Endothelial cell of umbilical vein (primary cell): ENCODE results near the gene THG1L. TPM values are rescaled to one million over a fixed set of nuclear protein-coding genes. Genes with fewer than 3 reads are reported as not detected.

Source experiments
- BruUV-seq: library from RNA; stranded (reverse); fragments of 400-500 nt; replicated peaks from 2 replicates; lab custom pipeline; 2021; lab: Mats Ljungman, UMichigan
- CTCF ChIA-PET: fragments of 300-600, 350-600 bp; sonication (Branson Sonifier 250); formaldehyde crosslinking; loops from one replicate; lab custom pipeline; 2021; ENCODE audit warnings: antibody characterized with exemption, inconsistent platforms; lab: Charles Lee
- POLR2A ChIA-PET: fragments of 300-600, 350-600 bp; sonication (Branson Sonifier 250); formaldehyde crosslinking; loops from one replicate; lab custom pipeline; 2021; ENCODE audit warnings: antibody characterized with exemption, inconsistent platforms; lab: Charles Lee
- DNase-seq: peaks from one replicate; pipeline ENCODE4 v3.0.0-alpha.2; 2011; ENCODE audit warnings: low read depth, low spot score
- FAIRE-seq: peaks from 2 replicates; lab custom pipeline; 2011; peaks lifted over from hg19 to GRCh38; lab: Jason Lieb, UNC
- H2AFZ ChIP-seq: 2 replicates; pipeline ENCODE4 v1.6.0; 2012; ENCODE audit warnings: low read depth, low read length, control low read depth, inconsistent platforms
- H3K27ac ChIP-seq: 2 replicates; pipeline ENCODE4 v1.5.1; 2011; ENCODE audit warnings: low read depth, mild to moderate bottlenecking, control low read depth, low read length, moderate library complexity; ENCODE audit not compliant: insufficient read depth
- H3K27me3 ChIP-seq, 2 experiments: 2 replicates each; pipeline versions ENCODE4 v1.6.0 to v1.6.1; 2011; ENCODE audit warnings: low read length in 2 of 2, mixed read lengths in 1 of 2; ENCODE audit not compliant: control insufficient read depth in 2 of 2, insufficient read depth in 2 of 2
- H3K36me3 ChIP-seq, 2 experiments: 2 replicates in 1 of 2; 3 replicates in 1 of 2; pipeline ENCODE4 v1.5.1; 2011; ENCODE audit warnings: low read length in 2 of 2, mild to moderate bottlenecking in 1 of 2, moderate library complexity in 1 of 2; ENCODE audit not compliant: control insufficient read depth in 2 of 2, insufficient read depth in 2 of 2; ENCODE audit errors: extremely low read depth in 1 of 2
- H3K4me1 ChIP-seq: 3 replicates; pipeline ENCODE4 v1.5.1; 2011; ENCODE audit warnings: mild to moderate bottlenecking, low read length; ENCODE audit not compliant: control insufficient read depth, insufficient read depth; ENCODE audit errors: extremely low read depth
- H3K4me2 ChIP-seq: 2 replicates; pipeline ENCODE4 v1.6.1; 2011; ENCODE audit warnings: low read length, control low read depth, mixed read lengths; ENCODE audit not compliant: insufficient read depth
- H3K4me3 ChIP-seq, 3 experiments: fragments of 200-600 bp in 1 of 3; sonication (generic), shearing (Covaris generic) in 1 of 3; replicated peaks in 1 of 3; 2 replicates each; pipeline ENCODE4 v1.5.1; 2011 to 2016; ENCODE audit warnings: control low read depth in 3 of 3, low read length in 3 of 3, mild to moderate bottlenecking in 2 of 3, inconsistent platforms in 1 of 3, low read depth in 1 of 3, moderate library complexity in 1 of 3; ENCODE audit not compliant: insufficient read depth in 1 of 3
- H3K79me2 ChIP-seq: 2 replicates; pipeline ENCODE4 v1.6.0; 2012; ENCODE audit warnings: low read length, inconsistent platforms; ENCODE audit not compliant: control insufficient read depth, insufficient read depth
- H3K9ac ChIP-seq: replicated peaks from 2 replicates; pipeline ENCODE3; 2011; ENCODE audit warnings: low read length, control low read depth; ENCODE audit not compliant: insufficient read depth; ENCODE audit errors: extremely low read depth
- H3K9me1 ChIP-seq: replicated peaks from 3 replicates; pipeline ENCODE4 v1.6.0; 2011; ENCODE audit warnings: mild to moderate bottlenecking, low read length; ENCODE audit not compliant: control insufficient read depth, insufficient read depth; ENCODE audit errors: extremely low read depth
- H3K9me3 ChIP-seq: replicated peaks from 2 replicates; pipeline ENCODE4 v1.5.1; 2012; ENCODE audit warnings: low read length, inconsistent platforms; ENCODE audit not compliant: control insufficient read depth, insufficient read depth
- H4K20me1 ChIP-seq: replicated peaks from 2 replicates; pipeline ENCODE3; 2011; ENCODE audit warnings: mild to moderate bottlenecking, low read length; ENCODE audit not compliant: control insufficient read depth, insufficient read depth; ENCODE audit errors: extremely low read depth
- CTCF ChIP-seq, 2 donors: IDR thresholded peaks; 1 replicate in 1 of 2; 2 replicates in 1 of 2; pipeline ENCODE4 v1.5.1; 2011; ENCODE audit warnings: low read length in 2 of 2, mild to moderate bottlenecking in 2 of 2, moderate library complexity in 2 of 2, control low read depth in 1 of 2, inconsistent platforms in 1 of 2, low read depth in 1 of 2; ENCODE audit not compliant: insufficient read depth in 1 of 2; ENCODE audit errors: extremely low read depth in 1 of 2
- EZH2 ChIP-seq: IDR thresholded peaks from 2 replicates; pipeline ENCODE4 v1.6.1; 2012; ENCODE audit warnings: borderline replicate concordance, low read depth, mild to moderate bottlenecking, moderate library complexity, low read length, inconsistent platforms; ENCODE audit not compliant: severe bottlenecking
- FOS ChIP-seq: IDR thresholded peaks from 2 replicates; pipeline ENCODE4 v1.6.1; 2011; ENCODE audit warnings: mild to moderate bottlenecking, low read length, moderate library complexity, borderline replicate concordance; ENCODE audit not compliant: insufficient read depth
- GATA2 ChIP-seq: IDR thresholded peaks from 2 replicates; pipeline ENCODE4 v1.7.0; 2011; ENCODE audit warnings: low read depth, mild to moderate bottlenecking, moderate library complexity, mixed read lengths, low read length; ENCODE audit not compliant: insufficient read length, insufficient read depth
- JUN ChIP-seq: IDR thresholded peaks from 2 replicates; pipeline ENCODE4 v1.6.1; 2011; ENCODE audit warnings: borderline replicate concordance, low read depth; ENCODE audit not compliant: insufficient read length, insufficient read depth
- MYC ChIP-seq: IDR thresholded peaks from one replicate; pipeline ENCODE4 v1.6.1; 2011; ENCODE audit warnings: mild to moderate bottlenecking, low read depth, low read length
- POLR2A ChIP-seq: IDR thresholded peaks from 2 replicates; pipeline ENCODE4 v1.6.1; 2012; ENCODE audit warnings: low read depth, mild to moderate bottlenecking, control low read depth, low read length
- POLR2AphosphoS5 ChIP-seq: IDR thresholded peaks from 2 replicates; pipeline ENCODE4 v1.6.1; 2012; ENCODE audit warnings: low read depth, mild to moderate bottlenecking, control low read depth, low read length, moderate library complexity; ENCODE audit not compliant: insufficient read depth
- dilution Hi-C: fragments of 300-500 bp; cut with MboI; formaldehyde crosslinking; loops from one replicate; pipeline ENCODE4 v1.15.0; 2019; ENCODE audit warnings: low sequenced_read_pairs; ENCODE audit not compliant: extremely low pct_ligation_motif_present
- intact Hi-C: fragments of 100-400 bp; cut with micrococcal nuclease; formaldehyde crosslinking; loops from one replicate; pipeline ENCODE4 v1.10.0; 2022
- polyA plus RNA-seq, 4 experiments: library from polyadenylated mRNA; depleted of rRNA in 3 of 4; stranded (reverse) in 3 of 4; unstranded in 1 of 4; fragments of >200 nt; gene quantifications; 2 replicates each; pipeline versions ENCODE4 v1.2.1 to v1.2.3, GENCODE V29; 2011 to 2012; ENCODE audit warnings: missing spikeins in 1 of 4
- total RNA-seq: library from RNA; stranded (reverse); gene quantifications from 2 replicates; pipeline ENCODE4 v1.2.3, GENCODE V29; 2021
- TF ChIP-seq, protein P1 (sequence below): IDR thresholded peaks from 2 replicates; pipeline ENCODE4 v1.6.1; 2011; ENCODE audit not compliant: insufficient read depth, insufficient read length

THG1L gene
- total and polyA plus RNA-seq, 2 donors (not counting 3 experiments of a cell fraction or from before 2014, with no cell fraction given): 4.4 to 7.6 TPM

- DNase-seq (no peak), FAIRE-seq (no peak)
- H3K9me1 ChIP-seq: no peaks in the 10 kb centered on the region
- H4K20me1 ChIP-seq: no peaks in the 10 kb centered on the region
- H3K4me1 ChIP-seq: no peaks in the 10 kb centered on the region
- CTCF ChIA-PET: interaction anchor here (2.6 kb wide), 1 partner anchor 11 kb away, joined by 24 read pairs; the partner anchor contains the start of gene LSM11
- no peaks in the 10 kb centered on the region for H3K9me3 ChIP-seq
- H3K4me3 ChIP-seq: no peak overlapping the region
- H3K27ac ChIP-seq: no peak overlapping the region
- TF ChIP-seq, protein P1, sequence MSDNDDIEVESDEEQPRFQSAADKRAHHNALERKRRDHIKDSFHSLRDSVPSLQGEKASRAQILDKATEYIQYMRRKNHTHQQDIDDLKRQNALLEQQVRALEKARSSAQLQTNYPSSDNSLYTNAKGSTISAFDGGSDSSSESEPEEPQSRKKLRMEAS: no peak
- no peak for TF ChIP-seq POLR2AphosphoS5
- TF ChIP-seq MYC: no peak
- no peak for TF ChIP-seq JUN
- no peak for TF ChIP-seq FOS
- TF ChIP-seq EZH2: no peak
- no peak for TF ChIP-seq POLR2A
- no peak for TF ChIP-seq CTCF (IDR thresholded peaks at IDR 0.05; ENCODE audit: extremely low read depth in 1 of 2, insufficient read depth in 1 of 2, low read depth in 1 of 2, low read length in 2 of 2)
- TF ChIP-seq GATA2: no peak
- H3K4me2 ChIP-seq: no peak overlapping the region
- no TSS peak for BruUV-seq
- dilution Hi-C loops: no loop called here
- H3K9ac ChIP-seq: no peak overlapping the region
- intact Hi-C loops: loop anchor here (5.0 kb wide), 1 partner anchor 590 kb away; the partner anchor contains the start of gene MED7
- POLR2A ChIA-PET: no interaction called here
- H3K79me2 ChIP-seq: no peaks in the 10 kb centered on the region
- H3K36me3 ChIP-seq: no peaks in the 10 kb centered on the region
- no peaks in the 10 kb centered on the region for H3K27me3 ChIP-seq
- H2AFZ ChIP-seq: no peak overlapping the region
These were observed 1.5 kb downstream of the THG1L start for GRCh38 chr5:157732596-157733262.
